Right lung (tissue), 5 donors: ENCODE results near the gene SEPTIN8. TPM values are rescaled to one million over a fixed set of nuclear protein-coding genes. Genes with fewer than 3 reads are reported as not detected.

ENCODE experiments used
- DNase-seq, 2 donors: peaks; one replicate each; pipeline ENCODE4 v3.0.0-alpha.2; 2013
- polyA plus RNA-seq, 5 donors: library from polyadenylated mRNA; unstranded; fragments of 120-200 nt; gene quantifications; one replicate each; pipeline versions ENCODE4 v1.2.1 to v1.2.3, GENCODE V29; 2013; ENCODE audit warnings: inconsistent platforms in 1 of 5, low replicate concordance in 1 of 5; ENCODE audit not compliant: insufficient read length in 5 of 5, insufficient read depth in 1 of 5

SEPTIN8 gene
- polyA plus RNA-seq, 5 donors: 58.6 to 64.1 (median 61.6) TPM

DNA sequence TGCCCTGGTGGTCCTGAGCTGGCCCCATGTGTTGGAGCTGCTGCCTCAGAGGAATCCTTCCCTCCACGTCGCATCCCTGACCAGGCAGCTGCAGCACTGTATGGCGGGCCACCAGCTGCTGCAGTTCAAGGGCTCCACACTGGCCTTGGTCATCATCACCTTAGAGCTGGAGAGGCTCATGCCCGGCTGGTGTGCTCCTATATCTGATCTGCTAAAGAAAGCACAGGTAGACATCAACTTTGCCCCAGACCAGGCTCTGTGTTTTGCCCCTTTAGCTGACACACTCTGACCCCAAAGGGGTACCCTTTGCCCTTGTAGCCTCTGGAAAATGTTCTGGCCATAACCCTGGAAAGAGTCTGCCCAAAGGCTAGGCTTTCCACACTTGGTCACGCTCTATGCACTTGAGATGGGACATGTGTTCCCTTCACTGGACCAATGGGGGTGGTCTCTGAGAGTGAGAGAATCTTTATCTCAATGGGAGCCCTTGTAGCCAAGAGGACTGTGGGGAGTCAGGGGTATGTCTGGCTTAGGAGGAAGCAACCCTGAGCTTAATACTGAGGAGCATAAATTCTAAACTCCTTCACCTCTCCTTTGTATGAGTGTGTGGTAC is 25.0 kb downstream of the SEPTIN8 start:
- no peak for DNase-seq

DNA sequence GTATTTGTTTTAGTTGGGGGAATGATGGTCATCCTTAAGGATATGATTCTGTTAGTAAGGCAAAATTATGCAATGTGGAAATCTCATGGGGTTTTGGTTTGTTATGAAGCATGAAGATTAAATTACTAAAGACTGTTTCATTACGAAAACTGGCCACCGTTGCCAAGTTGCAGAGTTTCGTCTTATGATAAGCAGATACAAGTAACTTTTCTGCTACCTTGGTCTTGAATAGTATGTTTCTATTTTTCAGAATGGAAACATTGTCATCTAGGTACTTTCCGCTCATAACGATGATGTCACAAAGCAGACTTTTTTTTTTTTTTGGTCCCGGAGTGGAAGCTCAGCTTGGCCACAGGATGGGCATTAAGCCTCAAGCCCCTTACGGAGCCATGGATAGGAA is 25.6 kb downstream of the SEPTIN8 start:
- DNase-seq: no peak

DNA sequence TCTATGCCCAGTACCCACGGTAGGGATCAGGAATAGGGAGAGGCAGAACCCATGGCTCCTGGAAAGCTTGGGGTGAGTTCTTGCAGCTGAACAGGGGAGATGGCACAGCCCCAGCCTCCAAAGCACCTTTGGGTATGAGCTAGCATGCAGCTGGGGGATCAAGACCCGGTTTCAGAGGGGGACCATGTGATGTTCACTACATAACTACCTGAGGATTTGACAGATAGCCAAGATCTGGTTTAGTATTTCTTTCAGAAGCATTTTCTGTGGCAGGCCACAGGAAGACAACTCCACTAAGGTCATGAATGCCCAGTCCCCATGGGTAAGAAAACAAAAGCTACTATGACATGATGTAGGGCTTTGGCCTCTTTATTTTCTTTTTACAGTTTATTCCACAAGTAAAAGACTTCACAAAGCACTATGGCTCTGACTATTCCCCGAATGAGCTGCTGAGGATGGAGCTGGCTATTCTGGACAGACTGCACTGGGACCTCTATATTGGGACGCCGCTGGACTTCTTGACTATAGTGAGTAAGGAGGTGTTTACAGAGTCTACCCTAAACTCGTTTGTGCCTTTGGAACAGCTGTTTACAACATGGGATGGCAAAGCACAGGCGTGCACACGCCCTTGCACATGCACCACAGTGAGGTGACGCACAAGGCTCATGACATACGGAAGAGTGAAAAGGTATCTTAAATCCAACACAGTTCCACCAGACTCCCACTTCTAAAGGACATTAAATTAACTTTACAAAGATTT is 26.4 kb downstream of the SEPTIN8 start:
- no peak for DNase-seq

DNA sequence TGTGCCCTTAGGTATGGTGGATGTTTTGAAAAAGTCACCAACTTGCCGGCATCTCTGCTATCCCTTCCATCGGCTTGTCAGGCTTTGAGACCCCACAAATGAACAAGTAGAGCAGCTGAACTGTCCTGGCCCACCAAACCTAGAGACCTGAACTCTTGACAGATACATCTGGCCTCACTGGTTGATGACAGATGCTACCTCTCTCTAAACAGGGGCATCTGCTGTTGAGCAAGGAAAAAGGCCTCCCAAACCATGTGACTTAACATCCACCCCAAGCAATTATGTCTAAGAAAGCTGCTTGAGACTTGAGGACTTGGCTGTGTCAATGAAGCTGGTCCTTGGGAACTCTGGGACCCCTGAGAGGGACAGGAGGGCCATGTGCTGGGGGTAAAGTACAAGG is 27.5 kb downstream of the SEPTIN8 start:
- DNase-seq: no peak

DNA sequence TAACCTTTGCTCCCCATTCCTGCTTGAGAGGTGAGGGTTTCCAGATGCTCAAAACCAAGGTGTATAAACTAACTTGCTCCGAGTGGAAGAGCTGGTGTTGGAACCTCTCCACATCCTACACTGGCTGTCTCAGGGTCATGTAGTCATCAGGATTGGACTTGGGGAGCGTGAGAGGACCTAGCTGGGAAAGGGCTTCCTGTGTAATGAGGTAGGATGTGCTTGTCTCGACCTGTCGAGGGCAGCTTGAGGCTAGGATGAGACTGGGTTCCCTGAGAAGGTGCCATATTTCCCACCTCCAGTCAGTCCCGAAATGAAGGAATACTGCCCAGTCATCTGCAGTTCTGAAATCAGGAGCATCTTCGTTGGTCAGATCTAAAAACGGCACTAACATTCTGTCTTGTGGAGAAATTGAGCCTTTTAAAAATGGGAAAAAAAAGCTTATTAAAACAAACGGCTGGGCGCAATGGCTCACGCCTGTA is 28.5 kb downstream of the SEPTIN8 start:
- DNase-seq: no peak

DNA sequence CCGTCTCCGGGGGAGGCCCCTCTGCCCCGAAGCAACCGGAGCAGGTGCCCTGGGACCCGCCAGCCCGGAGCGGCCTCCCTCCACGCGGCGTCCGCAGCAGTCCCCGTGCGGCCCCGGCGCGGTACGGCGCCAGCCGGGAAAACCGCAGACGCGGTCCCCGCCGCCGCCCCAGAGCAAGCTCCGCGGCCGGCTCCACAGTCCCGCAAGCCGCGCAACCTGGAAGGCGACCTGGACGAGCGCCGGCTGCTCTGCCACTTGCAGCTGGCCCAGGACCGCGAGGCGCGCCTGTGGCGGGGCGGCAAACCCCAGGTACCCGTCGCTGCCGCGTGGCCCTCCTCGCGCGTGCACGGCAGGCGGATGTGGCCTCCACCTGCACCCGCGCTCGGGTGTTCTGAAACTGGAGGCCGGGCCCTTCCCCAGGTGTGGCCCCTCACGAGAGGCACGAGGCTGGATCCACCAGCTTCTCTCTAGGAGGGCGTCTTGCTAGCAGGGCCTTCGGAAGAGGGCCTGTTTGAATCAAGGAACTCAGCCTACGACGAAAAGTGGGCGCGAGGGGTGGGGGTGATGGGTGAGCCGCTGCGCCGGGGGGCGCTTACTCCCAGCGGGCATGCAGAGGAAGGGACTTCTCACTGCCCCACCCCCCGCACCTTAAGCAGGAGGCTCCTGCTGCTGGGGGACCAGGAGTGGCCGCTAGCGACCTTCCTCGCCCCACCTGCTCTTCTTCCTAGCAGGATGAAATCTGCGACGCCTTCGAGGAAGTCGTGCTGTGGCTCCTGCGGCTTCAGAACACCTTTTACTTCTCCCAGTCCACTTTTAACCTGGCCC is 29.2 kb downstream of the SEPTIN8 start:
- DNase-seq: no peak

DNA sequence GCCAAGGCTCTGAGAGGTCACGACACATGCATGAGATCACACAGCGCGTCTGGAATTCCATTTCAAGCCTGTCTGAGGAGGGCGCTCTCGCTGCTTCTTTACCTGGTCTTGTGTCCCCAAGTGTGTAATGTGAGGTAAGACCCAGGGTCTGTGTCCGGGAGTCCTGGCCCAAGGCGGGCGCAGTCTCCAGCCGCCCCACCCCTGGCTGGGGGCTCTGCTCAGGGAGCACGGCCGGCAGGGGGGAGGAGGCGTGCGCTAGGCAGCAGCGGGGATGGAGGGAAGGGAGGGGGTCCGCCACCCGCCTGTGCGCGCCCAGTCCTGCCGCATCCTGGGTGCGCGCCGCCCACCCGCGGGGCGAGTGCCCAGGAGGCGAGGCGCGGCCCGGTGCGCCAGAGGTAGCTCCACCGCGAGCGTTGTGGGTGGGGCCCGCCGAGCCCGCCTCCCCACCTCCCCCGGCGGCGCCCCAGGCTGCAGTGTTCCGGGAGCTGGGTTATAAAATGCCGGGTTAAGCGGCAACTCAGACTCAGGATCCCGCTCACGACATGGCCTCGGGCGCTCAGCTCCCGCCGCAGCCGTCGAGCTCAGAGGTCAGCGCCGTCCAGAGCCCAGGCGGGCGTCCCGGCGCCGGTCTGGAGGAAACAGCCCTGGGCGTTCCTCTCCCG is 30.0 kb downstream of the SEPTIN8 start, which contains the start of gene CCNI2:
Gene CCNI2, plus strand, starts transcription at position 473 of the 662 bp plus-strand sequence. Its CDS starts 70 bp downstream, at position 543.
- DNase-seq: no peak

DNA sequence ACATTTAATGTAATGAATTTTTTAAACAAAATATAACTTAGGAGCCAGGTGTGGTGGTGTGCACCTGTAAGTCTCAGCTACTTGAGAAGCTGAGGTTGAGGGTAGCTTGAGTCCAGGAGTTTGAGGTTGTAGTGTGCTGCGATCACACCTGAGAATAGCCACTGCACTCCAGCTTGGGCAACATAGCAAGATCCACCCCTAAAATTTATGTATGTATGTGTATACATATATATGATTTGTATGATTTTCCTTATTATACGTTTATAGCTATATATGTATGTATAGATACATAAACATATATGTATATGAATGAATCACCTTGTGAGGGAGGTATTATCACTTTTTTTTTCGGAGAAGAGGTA is 30.5 kb downstream of the SEPTIN8 start:
- no peak for DNase-seq

DNA sequence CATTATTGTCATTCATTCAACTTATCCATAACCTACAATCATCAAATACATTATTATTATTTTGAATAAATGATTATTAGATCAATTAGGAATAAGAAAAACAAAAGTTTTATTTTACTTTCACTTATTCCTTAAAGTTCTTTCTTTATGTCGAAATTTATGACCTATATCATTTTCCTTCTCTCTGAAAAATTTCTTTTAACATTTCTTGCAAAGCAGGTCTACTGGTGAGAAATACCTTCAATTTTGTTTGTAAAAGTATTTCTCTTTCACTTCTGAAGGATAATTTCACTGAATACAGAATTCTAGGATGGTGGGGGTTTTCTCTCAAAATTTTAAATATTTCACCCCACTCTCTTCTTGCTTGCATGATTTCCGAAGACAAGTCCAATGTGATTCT is 32.4 kb downstream of the SEPTIN8 start:
- DNase-seq: no peak

DNA sequence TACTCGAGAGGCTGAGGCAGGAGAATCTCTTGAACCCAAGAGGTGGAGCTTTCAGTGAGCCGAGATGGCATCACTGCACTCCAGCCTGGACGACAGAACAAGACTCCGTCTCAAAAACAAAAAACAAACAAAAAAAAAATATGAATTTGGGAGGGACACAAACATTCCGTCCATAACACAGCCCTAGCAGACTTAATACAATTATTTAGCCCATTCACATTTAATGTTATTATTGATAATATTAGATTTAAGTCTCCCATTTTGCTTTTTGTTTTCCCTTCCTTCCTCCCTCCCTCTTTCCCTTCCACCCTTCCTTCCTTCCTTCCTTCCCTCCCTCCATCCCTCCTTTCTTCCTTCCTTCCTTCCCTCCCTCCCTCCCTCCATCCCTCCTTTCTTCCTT is 34.4 kb downstream of the SEPTIN8 start:
- DNase-seq: no peak

DNA sequence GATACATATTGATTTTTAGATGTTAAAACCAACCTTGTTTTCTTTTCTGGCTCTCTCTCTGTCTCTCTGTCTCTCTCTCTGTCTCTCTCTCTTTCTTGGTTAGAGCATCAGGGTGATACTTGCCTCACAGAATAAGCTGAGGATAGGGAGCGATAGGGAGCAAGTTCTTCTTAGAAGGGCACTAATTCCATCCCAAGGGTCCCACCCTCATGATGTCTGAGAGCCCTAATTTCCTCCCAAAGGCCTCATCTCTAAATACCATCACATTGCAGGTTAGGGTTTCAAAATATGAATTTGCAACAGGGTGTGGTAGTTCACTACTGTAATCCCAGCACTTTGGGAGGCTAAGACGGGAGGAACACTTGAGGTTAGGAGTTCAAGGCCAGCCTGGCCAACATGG is 34.9 kb downstream of the SEPTIN8 start:
- no peak for DNase-seq

DNA sequence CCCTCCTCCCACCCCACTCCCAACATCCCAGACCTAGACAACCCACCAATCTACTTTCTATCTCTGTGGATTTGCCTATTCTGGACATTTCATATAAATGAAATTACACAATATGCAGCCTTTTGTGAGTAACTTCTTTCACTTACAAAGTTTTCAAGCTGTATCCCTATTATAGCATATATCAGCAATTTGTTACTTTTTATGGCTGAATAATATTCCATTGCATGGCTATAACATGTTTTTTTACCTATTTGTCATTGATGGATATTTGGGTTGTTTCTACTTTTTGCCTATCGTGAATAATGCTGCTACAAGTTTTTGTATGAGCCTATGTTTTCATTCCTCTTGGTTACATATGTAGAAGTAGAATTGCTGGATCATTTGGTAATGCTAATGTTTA is 37.8 kb downstream of the SEPTIN8 start:
- DNase-seq: no peak

DNA sequence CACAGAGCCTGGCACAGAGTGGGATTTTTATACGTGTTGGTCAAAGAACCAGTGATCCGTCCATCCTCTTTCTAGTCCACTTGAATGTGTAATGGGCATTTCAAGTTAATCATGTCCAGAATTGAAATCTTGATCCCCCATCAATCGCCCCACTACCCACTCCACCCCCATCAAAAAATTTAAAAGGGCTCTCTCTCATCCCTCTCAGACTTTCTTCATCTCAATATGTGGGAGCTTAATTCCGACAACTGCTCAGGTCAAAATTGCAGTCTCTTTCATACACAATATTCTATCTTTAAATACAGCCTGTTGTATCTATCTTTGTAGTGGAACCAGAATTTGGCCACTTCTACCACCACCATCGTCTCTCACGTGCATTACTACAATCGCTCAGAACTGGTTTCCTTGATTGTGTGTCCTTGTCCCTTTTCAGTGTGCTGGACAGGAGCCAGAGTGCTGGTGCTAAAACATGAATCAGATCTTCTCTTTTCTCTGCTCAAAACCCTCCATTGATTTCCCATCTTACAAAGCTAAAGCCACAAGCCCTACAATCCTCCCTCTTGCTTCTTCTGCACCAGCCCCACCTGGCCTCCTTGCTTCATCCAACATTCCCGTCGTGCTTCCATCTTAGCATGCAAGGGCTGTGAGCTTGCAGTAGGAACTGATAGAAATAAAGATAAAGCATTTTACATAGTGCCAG is 38.9 kb downstream of the SEPTIN8 start:
- no peak for DNase-seq

DNA sequence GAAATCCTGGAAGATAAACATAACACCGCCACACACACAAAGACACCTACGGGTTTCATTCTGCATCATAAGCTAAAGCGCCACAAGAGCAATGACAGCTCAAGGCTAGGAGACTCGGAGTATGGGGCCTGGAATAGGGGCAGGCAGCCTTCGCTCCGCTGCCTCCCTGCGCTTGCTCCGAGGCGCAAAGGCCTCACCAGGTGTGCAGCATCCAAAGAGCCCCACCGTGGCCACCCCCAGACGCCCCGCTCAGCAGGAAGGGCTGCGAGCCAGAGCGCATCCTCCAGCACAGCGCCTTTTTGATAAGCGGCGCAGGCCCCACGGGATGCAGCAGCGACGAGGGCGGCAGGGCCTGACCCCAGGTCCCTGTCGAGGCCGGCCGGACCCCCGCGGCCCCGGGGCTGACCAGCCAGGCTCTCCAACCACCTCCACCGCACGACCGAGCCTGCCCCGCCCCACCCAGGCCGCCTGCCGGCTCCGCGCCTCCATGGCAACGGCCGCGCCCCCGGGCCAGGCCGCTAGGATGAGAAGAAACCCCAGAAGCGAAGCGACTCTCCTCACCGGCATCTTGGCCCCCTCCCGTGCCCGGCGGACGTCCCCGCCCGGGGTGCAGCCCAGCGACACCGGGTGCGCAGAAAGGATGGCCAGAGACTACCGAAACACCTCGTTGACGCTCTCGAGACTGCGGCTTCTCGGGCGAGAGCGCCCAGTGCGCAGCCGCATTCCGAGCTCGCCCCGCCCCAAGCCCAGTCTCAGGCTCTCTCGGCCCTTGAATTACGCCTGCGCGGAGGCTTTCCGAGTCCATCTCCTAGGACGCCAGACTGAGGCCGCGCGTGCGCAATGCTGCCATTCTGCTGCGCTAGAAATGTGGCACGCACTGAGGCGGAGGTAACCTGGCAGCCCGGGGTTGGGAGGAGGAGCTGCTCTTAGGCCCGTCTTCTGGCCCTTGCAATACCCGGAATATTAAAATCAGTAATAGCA is 39.9 kb downstream of the SEPTIN8 start, which contains the start of gene KIF3A:
Gene KIF3A, minus strand, starts transcription at position 694 of the 981 bp plus-strand sequence. Its CDS starts 127 bp downstream, at position 567.
- DNase-seq: peak; percentile 87

DNA sequence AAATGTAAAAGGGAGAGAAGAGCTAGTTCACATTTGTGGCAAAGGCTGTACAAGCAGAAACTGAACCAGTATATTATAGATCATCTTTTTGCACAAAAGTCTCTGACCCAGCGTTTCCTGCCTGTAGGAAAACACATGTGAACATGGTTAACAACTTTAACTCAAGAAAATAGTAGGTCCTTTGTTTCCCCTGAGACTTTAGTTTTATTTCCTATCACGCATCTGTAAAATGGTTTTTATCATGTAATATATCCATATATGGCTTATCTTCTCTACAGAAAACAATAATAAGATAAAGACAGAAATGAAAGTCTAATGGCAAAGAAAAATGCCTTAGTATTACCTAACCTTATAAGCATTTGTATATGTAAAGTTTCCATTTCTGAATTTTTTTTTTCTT is 42.4 kb downstream of the SEPTIN8 start:
- no peak for DNase-seq

DNA sequence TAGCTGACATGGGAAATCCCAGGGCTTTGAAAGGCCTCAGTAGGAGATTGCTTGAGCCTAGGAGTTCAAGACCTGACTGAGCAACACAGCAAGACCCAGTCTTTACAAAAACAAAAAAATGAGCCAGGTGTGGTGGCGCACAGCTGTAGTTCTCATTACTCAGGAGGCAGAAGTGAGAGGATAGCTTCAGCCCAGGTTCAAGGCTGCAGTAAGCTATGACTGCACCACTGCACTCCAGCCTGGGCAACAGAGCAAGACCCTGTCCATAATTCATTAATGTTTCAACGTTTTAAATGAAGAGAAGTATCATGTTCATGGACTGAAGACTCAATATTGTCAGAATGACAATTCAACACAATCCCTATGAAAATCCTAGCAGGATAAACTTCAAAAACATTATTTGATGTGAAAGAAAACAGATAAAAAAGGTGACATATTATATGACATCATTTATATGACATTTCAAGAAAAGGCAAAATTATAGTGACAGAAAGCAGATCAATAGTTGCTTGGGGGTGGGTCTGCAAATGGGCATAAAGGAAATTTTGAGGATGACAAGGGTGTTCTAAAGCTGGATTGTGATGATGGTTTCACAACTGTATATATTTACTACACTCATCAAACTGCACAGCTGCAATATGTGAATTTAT is 43.4 kb downstream of the SEPTIN8 start:
- no peak for DNase-seq

DNA sequence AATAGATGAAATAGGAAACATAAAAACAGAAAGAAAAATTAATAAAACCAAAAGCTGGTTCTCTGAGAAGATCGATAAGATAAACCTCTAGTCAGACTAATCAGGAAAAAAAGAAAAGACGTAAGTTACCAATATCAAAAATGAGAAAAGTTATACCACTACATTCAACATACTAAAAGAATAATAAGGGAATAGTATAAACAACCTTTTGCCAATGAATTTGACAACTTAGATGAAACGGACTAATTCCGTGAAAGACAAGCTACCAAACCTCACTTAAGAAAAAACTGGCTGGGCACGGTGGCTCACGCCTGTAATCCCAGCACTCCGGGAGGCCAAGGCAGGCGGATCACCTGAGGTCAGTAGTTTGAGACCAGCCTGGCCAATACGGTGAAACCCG is 47.1 kb downstream of the SEPTIN8 start:
- DNase-seq: no peak

DNA sequence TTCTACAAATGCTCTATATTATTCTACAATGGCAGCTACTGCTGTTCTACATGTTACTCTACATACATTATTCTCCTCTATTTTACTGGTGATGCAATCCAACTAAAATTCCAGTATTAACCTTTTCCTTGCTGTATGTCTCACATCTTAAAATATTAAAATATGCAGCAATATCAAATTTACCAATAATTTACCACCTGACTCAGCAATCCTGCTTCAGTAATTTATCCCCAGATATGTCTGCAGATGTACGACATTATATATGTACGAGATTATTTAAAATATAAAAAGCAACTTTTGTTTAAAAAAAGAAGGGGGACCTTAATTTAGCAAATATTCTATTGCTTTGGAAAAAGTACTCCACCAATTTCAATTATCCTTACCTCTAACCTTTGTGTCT is 51.3 kb downstream of the SEPTIN8 start:
- DNase-seq: no peak

DNA sequence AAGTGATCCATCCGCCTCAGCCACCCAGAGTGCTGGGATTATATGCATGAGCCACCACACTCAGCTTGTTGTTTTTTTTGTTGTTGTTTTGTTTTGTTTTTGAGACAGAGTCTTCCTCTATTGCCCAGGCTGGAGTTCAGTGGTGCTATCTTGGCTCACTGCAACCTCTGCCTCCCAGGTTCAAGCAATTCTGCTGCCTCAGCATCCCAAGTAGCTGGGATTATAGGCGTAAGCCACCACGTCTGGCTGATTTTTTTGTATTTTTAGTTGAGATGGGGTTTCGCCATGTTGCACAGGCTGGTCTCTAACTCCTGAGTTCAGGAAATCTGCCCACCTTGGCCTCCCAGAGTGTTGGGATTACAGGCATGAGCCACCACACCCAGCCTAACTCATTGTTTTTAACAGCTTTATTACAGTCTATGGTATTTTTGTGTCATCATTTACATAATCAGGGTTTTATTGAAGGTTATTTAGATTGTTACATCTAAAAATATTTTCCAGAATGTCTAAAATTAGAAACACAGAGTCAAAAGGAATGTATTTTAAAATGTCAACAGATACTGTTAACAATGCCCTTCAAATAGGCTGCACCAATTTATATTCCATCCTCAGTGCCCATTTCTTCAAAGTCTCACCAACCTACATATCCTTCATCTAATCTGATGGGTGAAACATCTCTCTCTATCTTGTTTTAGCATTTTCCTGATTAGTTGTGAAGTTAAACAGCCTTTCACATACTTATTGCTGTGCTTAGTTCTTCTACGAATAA is 58.3 kb downstream of the SEPTIN8 start:
- DNase-seq: no peak
